ENCODE results near the gene TM9SF2. TPM values are rescaled to one million over a fixed set of nuclear protein-coding genes. Genes with fewer than 3 reads are reported as not detected.

TM9SF2 gene
- total RNA-seq, 4 donors from 2014 or later: 185 to 207 (median 200) TPM

DNA sequence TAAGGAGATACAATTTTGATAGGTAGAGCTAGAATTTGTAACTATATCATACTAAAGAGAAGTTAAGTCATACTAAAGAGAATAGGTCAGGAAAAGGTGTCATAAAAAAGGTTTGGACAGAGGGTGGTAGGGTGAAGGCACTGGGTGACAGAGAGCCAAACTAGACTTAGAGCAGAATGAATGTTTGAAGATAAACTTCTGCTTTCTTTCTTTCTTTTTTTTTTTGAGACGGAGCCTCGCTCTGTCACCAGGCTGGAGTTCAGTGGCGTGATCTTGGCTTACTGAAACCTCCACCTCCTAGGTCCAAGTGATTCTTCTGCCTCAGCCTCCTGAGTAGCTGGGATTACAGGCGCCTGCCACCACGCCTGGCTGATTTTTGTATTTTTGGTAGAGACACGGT lies 44.1 kb downstream of the TM9SF2 start:
- no peak overlapping the region for H3K4me3 ChIP-seq (replicated peaks in 1 of 3)
- peaks cover 42 to 62% of the 10 kb centered on the region in 2 donors for H3K36me3 ChIP-seq
- no peaks in the 10 kb centered on the region for H3K27me3 ChIP-seq
- H3K27ac ChIP-seq: no peak overlapping the region
- intact Hi-C loops (cut with DNase I): no loop called here
- no peaks in the 10 kb centered on the region for H3K9me3 ChIP-seq
- no peak for TF ChIP-seq POLR2A (IDR thresholded peaks at IDR 0.05)
- TF ChIP-seq, protein P1, sequence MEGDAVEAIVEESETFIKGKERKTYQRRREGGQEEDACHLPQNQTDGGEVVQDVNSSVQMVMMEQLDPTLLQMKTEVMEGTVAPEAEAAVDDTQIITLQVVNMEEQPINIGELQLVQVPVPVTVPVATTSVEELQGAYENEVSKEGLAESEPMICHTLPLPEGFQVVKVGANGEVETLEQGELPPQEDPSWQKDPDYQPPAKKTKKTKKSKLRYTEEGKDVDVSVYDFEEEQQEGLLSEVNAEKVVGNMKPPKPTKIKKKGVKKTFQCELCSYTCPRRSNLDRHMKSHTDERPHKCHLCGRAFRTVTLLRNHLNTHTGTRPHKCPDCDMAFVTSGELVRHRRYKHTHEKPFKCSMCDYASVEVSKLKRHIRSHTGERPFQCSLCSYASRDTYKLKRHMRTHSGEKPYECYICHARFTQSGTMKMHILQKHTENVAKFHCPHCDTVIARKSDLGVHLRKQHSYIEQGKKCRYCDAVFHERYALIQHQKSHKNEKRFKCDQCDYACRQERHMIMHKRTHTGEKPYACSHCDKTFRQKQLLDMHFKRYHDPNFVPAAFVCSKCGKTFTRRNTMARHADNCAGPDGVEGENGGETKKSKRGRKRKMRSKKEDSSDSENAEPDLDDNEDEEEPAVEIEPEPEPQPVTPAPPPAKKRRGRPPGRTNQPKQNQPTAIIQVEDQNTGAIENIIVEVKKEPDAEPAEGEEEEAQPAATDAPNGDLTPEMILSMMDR (IDR thresholded peaks at IDR 0.05): no peak
- 89 to 95% methylated on average over 6 of the region's 6 CpGs for WGBS, 2 donors
- H3K4me1 ChIP-seq: no peaks in the 10 kb centered on the region
- no peak for DNase-seq

DNA sequence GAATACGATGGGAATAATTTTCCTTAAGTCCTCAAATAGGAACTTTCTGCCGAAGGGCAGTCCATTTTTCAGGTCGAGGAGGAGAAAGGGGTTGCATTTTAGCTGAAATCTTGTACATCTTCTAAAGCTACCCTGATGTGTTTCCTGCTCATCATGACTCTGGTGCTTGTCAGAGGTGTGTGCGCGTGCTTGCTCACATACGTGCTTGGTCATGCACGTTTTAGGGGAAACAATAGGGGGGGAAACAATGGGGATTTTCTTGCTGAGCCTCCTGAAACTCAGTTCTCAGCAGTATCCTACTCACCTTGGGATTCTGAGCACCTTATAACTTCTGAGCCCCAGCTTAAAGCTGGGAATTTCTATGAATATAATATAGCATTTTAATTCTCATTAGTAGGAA lies 44.7 kb downstream of the TM9SF2 start:
- H3K27ac ChIP-seq: no peak overlapping the region
- intact Hi-C loops (cut with DNase I): no loop called here
- no peak for DNase-seq
- H3K9me3 ChIP-seq: no peaks in the 10 kb centered on the region
- H3K4me3 ChIP-seq (replicated peaks in 1 of 3): no peak overlapping the region
- 94 to 95% methylated on average over 7 of the region's 7 CpGs for WGBS, 2 donors
- no peaks in the 10 kb centered on the region for H3K27me3 ChIP-seq
- no peaks in the 10 kb centered on the region for H3K4me1 ChIP-seq
- peaks cover 43 to 64% of the 10 kb centered on the region in 2 donors for H3K36me3 ChIP-seq
- TF ChIP-seq, protein P1 (IDR thresholded peaks at IDR 0.05): no peak
- TF ChIP-seq POLR2A (IDR thresholded peaks at IDR 0.05): no peak

- DNase-seq: no peak
- H3K27me3 ChIP-seq: no peaks in the 10 kb centered on the region
- no peak overlapping the region for H3K27ac ChIP-seq
- TF ChIP-seq, protein P1 (IDR thresholded peaks at IDR 0.05): no peak
- TF ChIP-seq POLR2A (IDR thresholded peaks at IDR 0.05): no peak
- 87 to 95% methylated on average over 7 of the region's 7 CpGs for WGBS, 2 donors
- H3K36me3 ChIP-seq: peaks cover 45 to 63% of the 10 kb centered on the region in 2 donors
- H3K4me3 ChIP-seq (replicated peaks in 1 of 3): no peak overlapping the region
- no peaks in the 10 kb centered on the region for H3K9me3 ChIP-seq
- no peaks in the 10 kb centered on the region for H3K4me1 ChIP-seq
- intact Hi-C loops (cut with DNase I): no loop called here
Observed at GRCh38 chr13:99546878-99547277, 45.6 kb downstream of the TM9SF2 start.

DNA sequence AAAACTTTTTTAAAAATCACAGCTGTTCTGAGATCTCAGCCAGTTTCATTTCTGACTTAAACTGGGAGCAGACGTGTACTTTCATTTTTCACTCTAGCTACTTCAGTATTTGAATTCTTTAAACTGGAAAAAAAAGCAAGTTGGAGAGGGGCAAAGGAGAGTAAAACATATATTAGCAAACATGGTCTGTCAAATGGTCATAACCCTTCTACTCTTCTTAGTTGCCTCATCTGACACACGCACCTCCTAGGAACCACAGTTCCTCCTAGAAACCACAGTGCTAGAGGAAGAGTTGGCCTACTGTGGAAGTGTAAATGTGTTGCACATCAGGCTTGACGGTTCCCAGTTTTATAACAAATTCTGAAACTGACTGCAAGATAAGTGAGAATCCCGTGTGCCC lies 47.2 kb downstream of the TM9SF2 start:
- DNase-seq: no peak
- no peaks in the 10 kb centered on the region for H3K4me1 ChIP-seq
- TF ChIP-seq POLR2A (IDR thresholded peaks at IDR 0.05): no peak
- TF ChIP-seq, protein P1 (IDR thresholded peaks at IDR 0.05): no peak
- H3K27me3 ChIP-seq: no peaks in the 10 kb centered on the region
- no peak overlapping the region for H3K27ac ChIP-seq
- no peak overlapping the region for H3K4me3 ChIP-seq (replicated peaks in 1 of 3)
- peaks cover 37 to 57% of the 10 kb centered on the region in 2 donors for H3K36me3 ChIP-seq
- intact Hi-C loops (cut with DNase I): no loop called here
- no peaks in the 10 kb centered on the region for H3K9me3 ChIP-seq
- 81 to 93% methylated on average over 4 of the region's 4 CpGs for WGBS, 2 donors

DNA sequence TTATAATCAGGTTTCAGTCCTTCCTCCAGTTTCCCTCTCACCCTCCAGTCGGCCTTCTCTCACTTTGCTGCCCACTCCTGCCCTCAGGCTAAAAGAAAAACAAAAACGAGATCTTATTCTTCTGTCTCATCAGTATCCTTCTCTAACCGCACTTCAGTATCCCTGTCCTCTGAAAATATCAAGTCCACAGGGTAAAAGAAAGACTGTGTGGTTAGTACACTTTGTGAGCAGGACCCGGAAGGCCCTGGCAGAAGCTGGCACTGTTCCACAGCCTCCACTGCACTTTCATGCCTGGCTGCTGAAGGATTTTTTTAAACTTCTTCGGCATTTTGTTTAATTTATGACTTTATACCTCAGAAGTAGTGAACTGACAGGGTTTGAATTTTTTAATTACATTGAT lies 51.8 kb downstream of the TM9SF2 start:
- TF ChIP-seq POLR2A (IDR thresholded peaks at IDR 0.05): no peak
- TF ChIP-seq, protein P1 (IDR thresholded peaks at IDR 0.05): no peak
- Histone ChIP-seq H3K27ac (no peak overlapping the region), H3K9me3 (no peaks in the 10 kb centered on the region), H3K36me3 (peaks cover 31 to 33% of the 10 kb centered on the region in 2 donors), H3K4me3 (replicated peaks in 1 of 3) (no peak overlapping the region), H3K4me1 (no peaks in the 10 kb centered on the region), H3K27me3 (no peaks in the 10 kb centered on the region)
- WGBS, 2 donors: 64 to 72% methylated on average over 5 of the region's 5 CpGs
- intact Hi-C loops (cut with DNase I): no loop called here
- peak; percentile 42 to 48 for DNase-seq

Measured in thyroid gland (tissue), 4 donors.